ENCODE results near the gene HES4.
"Not testable (repeated sequence)": the region's sequence is repeated elsewhere in the genome, so short reads cannot be mapped to it uniquely, and the experiment has no call there.

The HES4 gene

DNA sequence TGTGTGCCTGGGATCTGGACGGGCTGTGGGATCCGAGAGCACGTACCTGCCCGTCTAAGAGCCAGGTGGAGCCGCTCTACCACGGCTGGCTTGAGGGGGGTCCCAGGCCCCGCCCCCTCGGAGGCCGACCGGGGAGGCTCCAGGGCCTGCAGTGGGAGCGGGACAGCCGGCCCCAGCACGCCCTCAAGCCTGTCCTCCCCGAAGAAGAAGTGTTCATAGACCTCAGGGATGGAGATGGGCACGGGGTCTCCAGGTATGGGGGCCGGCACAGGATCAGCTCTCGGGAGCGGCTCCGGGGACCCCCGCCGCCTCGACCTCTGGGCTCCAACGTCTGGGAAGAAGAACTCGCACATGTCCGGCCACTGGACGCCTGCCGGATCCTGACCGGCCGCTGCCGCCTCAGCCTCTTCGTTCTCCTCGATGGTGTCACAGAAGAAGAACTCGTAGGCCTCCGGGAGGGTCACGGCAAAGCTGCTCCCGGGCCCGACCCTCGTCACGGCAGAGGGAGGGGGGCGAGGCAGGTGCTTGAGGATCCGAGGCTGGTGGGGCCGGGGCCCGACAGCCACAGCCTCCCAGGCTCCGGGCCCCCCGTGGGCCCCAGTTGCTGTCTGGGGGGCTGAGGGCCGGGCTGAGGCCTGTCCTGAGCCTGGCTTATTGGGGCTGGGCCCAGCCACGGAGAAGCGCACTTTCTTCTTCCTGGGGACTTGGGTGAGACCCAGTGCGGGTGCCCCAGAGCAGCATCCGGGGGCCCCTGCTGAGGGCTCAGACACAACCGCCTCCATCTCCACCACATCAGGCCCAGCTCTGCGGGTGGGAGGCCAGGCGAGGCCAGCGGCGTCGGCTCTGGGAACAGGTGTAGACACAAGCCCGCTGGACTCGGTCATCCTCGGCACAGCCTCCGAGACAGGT, 20.8 kb downstream of the HES4 start:
- no peak for DNase-seq (ENCODE audit: low spot score)

DNA sequence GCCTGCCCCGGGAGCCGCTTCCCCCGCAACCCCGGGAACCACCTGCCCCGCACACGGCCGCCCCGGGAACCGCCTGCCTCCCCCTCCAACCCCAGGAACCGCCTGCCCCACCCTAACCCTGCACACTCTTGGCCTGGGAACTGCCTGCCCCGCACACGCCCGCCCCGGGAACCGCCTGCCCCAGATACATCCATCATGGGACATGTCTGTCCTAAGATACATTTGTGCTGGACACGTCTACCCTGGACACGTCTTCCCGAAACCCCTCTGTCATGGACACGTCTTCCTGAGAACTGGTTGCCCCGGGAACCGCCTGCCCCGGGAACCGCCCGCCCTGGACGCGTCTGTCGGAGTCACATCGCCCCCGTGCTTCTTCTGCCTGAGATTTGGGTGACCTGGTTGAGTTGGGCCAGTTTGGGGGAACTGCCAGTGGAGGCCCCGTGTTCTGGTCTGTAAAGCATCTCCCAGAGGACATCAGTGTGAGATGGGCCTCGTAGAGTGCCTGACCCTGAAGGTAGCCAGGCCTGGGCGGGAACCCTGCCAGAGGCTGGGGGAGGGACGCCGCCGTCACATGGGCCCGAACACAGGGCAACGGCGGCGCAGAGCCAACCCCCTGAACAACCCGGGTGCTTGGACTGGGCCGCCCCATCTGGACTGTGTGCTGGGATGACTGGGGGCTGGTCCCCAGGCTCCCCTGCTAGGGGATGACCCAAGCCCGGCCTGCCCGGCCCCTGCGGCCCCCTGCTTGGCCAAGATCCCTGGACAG, 21.6 kb downstream of the HES4 start:
- no peak for DNase-seq (ENCODE audit: low spot score)

DNA sequence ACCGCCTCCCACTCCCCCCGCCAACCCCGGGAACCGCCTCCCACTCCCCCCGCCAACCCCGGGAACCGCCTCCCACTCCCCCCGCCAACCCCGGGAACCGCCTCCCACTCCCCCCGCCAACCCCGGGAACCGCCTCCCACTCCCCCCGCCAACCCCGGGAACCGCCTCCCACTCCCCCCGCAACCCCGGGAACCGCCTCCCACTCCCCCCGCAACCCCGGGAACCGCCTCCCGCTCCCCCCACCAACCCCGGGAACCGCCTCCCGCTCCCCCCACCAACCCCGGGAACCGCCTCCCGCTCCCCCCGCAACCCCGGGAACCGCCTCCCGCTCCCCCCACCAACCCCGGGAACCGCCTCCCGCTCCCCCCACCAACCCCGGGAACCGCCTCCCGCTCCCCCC, 23.1 kb downstream of the HES4 start:
- DNase-seq (ENCODE audit: low spot score) = not testable (repeated sequence)

DNA sequence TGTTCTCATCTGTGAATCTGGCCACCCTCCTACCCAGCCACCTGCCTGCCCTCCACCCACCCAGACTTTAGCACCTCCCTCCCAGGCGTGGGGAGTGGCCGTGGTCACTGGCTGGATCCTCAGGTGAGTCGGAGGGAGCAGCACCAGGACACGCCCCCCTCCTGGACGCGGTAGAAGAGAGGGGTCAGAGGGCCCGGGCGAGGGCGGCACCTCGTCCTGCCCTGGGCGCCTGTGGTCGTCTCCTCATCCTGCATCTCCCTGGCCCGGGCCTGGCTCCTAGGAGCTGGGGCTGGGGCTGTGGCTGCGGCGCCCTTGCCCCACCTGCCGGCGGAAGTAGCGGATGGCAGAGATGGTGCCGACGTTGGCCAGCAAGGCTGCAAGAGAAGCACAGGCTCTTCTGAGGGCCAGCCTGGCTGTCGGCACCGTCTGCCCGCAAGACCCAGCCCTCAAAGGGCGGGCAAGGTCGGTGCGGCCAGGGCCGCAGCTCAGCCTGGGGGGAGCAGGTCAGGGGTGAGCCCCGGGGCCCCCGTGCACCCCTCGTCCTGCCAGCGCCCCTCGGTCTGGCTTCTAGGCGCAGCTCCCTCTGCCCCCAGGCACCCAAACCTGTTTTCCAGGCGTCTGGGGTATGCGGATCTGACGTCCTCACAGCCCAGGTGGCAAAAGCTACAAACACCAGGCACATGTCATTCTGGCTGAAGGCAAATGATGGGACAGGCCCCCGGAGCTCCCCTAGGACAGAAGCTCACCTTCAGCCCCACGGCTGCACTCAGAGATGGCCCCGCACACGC, 23.8 kb downstream of the HES4 start:
- DNase-seq (ENCODE audit: low spot score) = no peak

GRCh38 chr1:975365-975764, 24.5 kb downstream of the HES4 start:
- DNase-seq (ENCODE audit: low spot score) = no peak

DNA sequence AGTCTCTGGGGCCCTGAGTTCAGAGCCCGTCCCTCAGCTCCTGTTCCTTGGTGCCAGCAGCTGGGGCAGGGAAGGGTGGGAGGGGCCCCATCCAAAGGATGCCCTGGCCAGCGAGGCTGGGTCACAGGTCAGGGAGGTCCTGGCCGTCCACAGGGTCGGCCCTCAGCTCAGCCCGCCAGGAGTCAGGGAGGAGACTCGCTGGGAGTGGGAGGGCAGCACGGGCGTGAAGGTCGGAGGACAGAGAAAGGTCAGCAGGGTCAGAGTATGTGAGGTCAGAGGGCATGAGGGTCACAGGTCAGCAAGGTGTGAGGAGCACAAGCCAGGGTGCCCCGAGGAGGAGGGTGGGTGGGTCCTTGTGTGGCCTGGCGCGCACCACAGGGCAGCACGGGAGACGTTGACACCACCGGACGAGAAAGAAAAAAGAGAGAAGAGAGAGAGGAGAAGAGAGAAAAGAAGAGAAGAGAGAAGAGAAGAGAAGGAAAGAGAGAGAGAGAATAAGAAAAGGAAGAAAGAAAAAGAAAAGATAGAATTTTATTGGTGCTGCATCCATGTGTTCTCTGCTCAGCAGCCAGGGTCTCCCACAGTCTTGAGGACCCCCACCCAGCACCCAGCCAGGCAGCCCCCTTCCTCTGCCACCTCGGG, 25.1 kb downstream of the HES4 start:
- no peak for DNase-seq (ENCODE audit: low spot score)

GRCh38 chr1:974293-974640, 25.6 kb downstream of the HES4 start:
- no peak for DNase-seq (ENCODE audit: low spot score)

- no peak for DNase-seq (ENCODE audit: low spot score)
Measured at GRCh38 chr1:973459-974292, 26.2 kb downstream of the HES4 start.

DNA sequence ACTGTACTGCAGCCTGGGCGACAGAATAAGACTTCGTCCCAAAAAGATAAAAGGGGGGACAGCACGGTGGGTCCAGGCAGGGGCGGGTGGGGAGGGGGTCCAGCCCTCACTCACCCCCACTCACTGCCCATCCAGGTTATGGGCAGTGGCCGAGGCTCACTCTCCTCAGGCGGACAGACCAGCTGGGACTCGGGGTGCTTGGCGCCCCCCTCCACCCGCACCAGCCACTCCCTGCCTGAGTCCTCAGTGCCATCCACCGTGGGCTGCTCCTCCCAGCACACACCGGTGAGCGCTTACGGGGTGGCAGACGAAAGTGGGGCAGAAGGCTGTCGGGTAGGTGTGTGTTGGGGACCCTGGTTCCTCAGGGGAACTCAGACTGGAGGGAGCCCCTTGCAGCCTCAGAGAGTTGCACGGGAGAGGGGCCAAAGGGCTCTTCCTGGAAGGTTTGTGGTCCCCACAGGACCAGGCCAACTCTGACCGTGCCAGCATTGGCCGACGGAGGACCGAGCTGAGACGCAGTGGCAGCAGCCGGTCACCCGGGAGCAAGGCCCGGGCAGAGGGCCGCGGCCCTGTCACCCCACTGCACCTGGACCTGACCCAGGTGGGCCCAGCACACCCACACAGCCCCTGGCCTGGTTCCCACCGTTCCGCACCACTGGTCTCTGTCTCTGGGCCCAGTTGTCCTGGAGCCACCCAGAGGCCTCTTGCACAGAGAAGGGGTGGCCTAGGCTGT, 27.0 kb downstream of the HES4 start:
- DNase-seq (ENCODE audit: low spot score) = no peak

DNA sequence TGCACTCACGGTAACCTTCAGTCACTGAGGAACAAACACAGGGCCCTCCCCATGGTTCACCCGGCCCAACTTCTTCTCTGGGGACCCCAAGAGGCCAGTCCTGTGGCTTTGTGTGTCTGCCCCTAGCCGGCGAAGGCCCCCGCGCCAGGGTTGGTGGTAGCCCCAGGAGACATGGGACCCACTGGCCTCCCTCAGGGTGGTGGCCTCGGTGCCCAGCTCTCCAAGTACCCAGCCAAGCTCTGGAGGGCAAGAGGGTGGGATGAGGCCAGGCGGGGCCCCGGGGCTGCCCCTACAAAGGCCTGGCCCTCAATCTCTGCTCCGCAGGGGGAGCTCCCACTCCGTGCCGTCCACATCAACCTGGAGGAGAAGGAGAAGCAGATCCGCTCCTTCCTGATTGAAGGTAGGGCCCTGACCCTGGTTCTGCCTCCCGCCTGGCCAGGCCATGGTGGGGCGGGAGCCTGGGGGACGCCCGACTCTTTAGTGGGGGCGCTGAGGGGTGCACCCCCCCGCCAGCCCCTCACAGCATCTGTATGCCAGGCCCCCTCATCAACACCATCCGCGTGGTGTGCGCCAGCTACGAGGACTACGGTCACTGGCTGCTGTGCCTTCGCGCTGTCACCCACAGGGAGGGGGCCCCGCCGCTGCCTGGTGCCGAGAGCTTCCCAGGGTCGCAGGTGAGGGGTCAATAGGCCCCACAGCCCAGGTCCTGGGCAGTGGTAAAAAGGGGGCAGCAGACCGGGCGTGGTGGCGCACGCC, 28.0 kb downstream of the HES4 start:
- no peak for DNase-seq (ENCODE audit: low spot score)

- DNase-seq (ENCODE audit: low spot score) = no peak
Measured at GRCh38 chr1:970973-971730, 28.7 kb downstream of the HES4 start.

GRCh38 chr1:970242-970972, 29.5 kb downstream of the HES4 start:
- no peak for DNase-seq (ENCODE audit: low spot score)

DNA sequence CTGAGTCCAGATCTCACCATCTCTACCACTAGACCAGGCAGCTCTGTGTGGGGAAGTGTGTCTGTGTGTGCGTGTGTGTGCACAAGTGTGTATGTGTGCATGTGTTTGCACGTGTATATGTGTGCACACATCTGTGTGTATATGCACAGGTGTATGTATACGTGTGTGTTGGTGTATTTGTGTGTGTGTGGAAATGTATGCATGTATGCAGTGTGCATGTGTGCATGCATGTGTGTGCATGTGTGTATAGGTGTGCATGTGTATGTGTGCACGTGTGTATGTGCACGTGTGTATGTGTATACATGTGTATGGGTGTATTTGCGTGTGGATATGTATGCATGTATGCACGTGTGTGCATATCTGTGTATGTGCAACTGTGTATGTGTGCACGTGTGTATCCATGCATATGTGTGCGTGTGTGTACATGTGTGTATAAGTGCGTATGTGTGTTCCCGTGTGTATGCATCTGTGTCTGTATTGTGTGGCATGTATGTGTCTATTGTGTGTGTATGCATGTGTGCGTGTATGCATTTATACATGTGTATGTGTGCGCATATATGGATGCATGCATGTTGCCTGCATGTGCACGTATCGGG, 30.5 kb downstream of the HES4 start:
- DNase-seq (ENCODE audit: low spot score) = no peak

DNA sequence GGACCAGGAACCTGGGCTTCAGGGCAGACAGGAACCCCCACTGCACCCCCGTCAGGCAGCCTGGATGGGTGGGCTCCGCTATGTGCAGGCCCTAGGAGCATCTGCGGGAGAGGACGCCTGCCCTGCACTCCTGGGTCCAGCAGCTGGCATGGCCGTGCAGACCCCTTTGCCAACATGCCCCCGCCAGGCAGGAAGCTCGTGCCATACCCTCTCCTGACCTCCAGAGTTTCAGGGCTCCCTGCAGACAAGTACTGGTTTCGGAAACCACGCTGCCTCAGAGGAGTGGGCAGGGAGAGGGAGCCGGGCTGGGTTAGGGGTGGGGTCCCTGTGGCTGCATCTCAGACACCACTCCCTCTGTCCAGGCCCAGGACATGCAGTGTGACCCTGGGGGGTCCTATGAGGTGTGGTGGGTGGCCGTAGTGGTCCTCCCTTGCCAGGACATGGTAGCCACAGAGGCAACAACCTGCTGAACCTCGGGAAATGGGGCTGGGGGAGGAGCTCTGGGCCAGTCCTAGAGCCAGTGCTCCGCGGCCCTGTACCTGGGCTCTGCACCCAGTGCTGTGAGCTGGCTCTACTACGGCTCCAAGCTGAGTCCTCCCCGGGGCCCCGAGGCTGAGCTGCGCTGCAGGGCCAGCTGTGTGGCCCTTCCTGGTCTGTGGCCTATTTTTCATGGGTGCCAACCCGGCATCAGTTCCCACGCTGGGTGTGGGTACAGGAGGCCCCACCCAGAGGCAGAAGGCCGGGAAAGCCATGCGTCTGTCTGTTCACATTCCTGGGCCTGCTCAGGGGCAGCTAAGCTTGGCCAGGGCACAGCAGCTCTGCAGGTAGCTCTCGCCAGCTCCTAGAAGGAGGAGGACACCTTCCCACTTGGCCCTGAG, 32.2 kb downstream of the HES4 start:
- DNase-seq (ENCODE audit: low spot score) = no peak

DNA sequence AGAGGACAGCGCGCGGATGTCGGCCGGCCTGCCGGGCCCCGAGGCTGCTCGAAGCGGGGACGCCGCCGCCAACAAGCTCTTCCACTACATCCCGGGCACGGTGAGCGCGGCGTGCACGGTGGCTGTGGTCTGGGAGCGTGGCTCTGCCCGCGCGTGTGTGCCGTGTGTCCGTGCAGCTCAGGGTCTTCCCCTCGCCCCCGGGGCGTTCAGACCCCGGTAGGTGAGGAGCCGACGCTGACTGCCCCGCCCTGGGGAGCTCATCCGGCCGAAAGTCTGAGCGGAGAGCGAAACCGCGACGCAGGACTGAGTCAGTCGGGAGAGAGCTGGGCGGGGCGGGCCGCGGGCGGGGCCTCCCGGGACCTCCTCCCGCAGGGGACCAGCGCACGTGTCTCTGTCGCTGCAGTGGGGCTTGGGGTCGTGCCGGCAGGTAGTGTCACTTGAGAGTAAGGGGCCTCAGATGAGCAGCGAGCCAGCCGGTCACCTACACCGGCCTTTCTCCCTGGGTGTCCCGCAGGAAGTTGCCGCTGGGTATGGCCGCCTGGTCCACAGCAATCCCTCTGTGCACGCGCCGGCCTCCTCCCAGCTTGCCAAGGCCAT, 33.1 kb downstream of the HES4 start:
- DNase-seq (ENCODE audit: low spot score) = no peak

DNA sequence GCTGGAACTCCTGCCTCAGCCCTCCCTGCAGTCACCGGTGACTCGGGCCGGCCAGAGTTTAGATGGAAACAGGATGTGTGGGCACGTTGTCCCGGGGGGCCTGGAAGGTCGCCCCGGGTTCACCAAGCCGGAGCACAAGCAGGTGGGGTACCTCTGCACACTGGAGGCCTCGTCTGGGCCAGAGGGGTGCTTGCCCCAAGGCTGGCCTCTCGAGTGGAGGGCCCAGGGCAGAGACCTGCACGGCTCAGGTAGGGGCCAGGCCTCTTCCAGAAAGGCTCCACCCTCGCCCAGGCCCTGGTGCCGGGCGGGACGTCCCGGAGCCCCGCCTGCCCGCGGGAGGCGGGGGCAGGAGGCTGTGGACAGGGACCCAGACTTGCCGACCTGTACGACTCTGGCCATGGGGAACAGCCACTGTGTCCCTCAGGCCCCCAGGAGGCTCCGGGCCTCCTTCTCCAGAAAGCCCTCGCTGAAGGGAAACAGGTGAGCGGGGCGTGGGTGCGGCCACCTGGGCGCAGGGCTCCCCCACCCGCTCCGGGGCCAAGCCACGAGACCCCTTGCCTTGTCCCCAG, 33.7 kb downstream of the HES4 start, which contains the start of gene PLEKHN1:
PLEKHN1 (plus strand) TSS at position 348 of the 569 bp plus-strand sequence; CDS start at position 398, 50 bp downstream.
- no peak for DNase-seq (ENCODE audit: low spot score)
